A673 (cell line): ENCODE measurements around the gene PHF12.

Experiments used
- EZH2 ChIP-seq: fragments of 200-600 bp; sonication (generic); IDR thresholded peaks from 2 replicates; pipeline ENCODE4 v1.6.1; 2017; ENCODE audit warnings: borderline replicate concordance, low read depth, mild to moderate bottlenecking, mixed read lengths, antibody characterized with exemption, low read length; ENCODE audit not compliant: poor library complexity, severe bottlenecking
- TF ChIP-seq, protein P1 (sequence below): fragments of 300-800, 200-600 bp; sonication (generic); conservative IDR thresholded peaks from 2 replicates; pipeline ENCODE4 v1.5.1; 2017; ENCODE audit warnings: low read depth, mild to moderate bottlenecking, antibody characterized with exemption, low read length, moderate library complexity, mixed read lengths

DNA sequence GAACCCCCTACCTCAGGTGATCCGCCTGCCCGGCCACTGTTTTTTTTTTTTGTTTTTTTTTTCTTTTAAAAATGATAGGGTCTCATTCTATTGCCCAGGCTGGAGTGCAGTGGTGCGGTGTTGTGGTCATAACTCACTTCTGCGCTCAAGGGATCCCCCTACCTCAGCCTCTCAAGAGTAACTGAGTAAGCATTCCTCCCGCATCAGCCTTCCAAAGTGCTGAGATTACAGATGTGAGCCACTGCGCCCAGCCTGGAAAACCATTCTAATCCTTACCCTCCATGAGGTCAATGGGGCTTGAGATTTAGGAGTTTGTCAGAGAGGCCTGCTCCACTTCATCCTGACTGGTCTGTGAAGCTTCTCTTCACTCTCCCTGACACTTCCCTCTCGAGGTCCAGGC, 84.0 kb downstream of the PHF12 start:
- TF ChIP-seq, protein P1, sequence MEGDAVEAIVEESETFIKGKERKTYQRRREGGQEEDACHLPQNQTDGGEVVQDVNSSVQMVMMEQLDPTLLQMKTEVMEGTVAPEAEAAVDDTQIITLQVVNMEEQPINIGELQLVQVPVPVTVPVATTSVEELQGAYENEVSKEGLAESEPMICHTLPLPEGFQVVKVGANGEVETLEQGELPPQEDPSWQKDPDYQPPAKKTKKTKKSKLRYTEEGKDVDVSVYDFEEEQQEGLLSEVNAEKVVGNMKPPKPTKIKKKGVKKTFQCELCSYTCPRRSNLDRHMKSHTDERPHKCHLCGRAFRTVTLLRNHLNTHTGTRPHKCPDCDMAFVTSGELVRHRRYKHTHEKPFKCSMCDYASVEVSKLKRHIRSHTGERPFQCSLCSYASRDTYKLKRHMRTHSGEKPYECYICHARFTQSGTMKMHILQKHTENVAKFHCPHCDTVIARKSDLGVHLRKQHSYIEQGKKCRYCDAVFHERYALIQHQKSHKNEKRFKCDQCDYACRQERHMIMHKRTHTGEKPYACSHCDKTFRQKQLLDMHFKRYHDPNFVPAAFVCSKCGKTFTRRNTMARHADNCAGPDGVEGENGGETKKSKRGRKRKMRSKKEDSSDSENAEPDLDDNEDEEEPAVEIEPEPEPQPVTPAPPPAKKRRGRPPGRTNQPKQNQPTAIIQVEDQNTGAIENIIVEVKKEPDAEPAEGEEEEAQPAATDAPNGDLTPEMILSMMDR: no peak
- TF ChIP-seq EZH2: no peak
